GM21515 (cell line): ENCODE measurements around the gene ETV7.
"Not testable (repeated sequence)": the region's sequence is repeated elsewhere in the genome, so short reads cannot be mapped to it uniquely, and the experiment has no call there.

Experiments
- ATAC-seq: cut with Tn5 transposase; IDR thresholded peaks from one replicate; pipeline ENCODE4 v1.9.1; 2021; ENCODE audit not compliant: unreplicated experiment

Gene ETV7

DNA sequence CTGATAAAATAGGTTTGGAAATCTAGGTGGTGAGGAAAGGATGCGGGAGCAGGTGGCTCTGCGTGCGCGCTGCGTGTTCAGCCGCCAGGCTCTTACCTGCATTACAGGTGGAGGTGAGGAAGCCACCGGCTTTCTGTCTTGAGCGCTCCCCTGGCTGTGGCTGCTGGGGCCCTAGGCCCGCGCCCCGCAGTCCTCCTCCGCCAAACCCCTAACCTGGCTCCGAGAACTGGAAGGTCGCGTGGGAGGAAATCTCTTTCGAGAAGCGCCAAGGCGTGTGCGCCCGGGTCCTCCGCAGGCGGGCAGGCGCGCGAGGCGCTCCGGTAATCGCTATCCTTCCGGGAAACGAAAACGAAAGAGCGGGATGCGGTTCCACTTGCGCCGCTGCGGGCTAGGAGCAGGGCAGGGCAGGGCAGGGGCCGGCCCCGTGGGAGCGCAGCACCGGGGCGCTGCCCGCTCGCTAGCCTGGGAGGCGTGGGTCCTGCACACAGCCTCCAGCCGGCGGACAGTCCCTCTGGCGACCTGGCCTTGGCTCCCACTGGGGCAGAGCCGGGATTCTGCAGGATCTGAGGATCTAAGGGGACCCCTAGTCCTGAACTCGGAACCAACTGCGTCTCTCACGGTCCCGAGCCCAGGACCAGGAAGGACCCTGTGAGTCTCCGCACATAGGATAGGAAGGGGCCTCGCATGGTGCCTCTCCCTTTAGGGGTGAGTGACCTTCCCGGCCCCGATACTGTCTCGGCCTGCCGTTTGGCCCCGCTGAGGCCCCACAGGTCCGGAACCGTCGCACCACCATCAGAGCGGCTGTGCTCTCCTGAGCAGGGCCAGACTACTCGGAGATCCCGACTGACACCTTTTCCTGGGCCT is at the start of gene ETV7:
Gene ETV7 (minus strand): TSS at position 230 of the 864 bp plus-strand sequence. CDS start 128 bp downstream, at position 102.
- no peak for ATAC-seq

DNA sequence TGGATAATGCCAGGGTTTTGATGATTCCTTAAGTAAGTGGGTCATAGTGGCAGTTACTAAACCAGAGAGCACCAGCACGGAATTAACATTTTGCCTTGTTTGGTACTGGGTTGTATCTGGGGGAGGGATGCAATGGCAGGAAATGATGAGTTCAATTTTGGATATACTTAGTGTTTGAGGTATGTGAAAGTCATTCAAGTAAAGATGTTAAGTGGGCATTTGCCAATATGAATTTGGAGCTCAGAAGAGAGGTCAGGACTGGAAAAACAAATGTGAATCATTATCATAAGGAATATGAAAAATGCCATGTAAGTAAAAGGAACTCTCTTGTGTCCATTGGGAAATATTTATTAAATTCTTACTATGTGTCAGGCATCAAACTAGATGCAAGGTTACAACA is 49.0 kb upstream of the ETV7 start:
- ATAC-seq, result no peak

- ATAC-seq, result no peak
These were observed 44.7 kb upstream of the ETV7 start for GRCh38 chr6:36432151-36432671.

DNA sequence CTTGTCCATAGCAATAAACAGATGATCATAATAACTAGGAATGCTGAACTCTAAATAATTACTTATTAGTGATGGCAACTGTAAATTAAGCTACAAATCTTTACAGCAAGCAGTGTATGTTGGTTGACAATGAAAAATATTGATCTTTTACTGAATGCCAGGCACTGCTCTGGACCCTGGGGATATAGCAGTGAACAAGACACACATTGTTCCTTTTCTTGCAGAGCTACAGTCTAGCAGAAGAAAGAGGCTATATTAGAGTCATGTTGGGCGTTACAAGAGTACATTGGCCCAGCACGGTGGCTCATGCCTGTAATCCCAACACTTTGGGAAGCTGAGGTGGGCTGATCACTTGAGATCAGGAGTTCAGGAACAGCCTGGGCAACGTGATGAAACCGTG is 43.7 kb upstream of the ETV7 start:
- no peak for ATAC-seq

DNA sequence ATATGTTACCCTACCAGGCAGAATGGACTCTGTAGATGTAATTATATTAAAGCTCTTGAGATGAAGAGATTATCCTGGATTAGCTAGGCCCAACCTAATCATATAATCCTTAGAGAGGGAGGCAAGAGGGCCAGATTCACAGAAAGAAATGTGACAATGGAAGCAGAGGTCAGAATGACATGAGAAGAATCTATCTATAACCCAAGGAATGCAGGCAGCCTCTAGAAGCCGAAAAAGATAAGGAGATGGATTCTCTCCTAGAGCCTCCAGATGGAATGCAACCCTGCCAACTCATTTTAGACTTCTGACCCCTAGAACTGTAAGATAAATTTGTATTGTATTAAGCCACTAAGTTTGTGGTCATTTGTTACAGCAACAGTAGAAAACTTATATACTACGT is 42.9 kb upstream of the ETV7 start:
- ATAC-seq, result no peak

DNA sequence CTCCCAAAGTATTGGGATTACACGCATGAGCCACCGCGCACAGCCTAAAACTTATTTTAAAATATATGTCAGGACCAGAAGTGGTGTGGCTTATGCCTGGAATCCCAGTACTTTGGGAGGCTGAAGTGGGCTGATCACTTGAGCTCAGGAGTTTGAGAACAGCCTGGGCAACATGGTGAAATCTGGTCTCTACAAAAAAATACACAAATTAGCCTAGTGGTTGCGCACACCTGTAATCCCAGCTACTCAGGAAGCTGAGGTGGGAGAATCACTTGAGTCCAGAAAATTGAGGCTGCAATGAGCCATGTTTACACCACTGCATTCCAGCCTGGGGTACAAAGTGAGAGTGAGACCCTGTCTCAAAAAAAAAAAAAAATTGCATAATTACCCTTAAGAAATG is 41.4 kb upstream of the ETV7 start:
- ATAC-seq, result no peak

DNA sequence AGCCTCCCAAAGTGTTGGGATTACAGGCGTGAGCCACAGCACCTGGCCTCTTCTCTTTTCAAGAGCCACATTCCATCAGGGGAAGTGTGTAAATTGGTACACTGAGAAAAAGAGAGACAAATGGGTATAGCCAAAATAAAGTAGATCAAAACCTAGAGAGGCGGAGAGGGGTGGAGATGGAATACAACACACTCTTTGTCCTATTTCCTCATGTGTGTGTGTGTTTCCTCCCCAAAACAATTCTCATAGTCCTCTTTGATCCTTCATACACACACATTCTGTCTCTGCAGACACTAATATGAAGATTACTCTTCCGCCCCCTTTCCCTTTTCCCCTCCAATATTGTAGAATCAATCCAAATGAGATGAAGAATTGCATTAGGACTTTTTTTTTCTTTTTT is 39.2 kb upstream of the ETV7 start:
- ATAC-seq, result no peak

DNA sequence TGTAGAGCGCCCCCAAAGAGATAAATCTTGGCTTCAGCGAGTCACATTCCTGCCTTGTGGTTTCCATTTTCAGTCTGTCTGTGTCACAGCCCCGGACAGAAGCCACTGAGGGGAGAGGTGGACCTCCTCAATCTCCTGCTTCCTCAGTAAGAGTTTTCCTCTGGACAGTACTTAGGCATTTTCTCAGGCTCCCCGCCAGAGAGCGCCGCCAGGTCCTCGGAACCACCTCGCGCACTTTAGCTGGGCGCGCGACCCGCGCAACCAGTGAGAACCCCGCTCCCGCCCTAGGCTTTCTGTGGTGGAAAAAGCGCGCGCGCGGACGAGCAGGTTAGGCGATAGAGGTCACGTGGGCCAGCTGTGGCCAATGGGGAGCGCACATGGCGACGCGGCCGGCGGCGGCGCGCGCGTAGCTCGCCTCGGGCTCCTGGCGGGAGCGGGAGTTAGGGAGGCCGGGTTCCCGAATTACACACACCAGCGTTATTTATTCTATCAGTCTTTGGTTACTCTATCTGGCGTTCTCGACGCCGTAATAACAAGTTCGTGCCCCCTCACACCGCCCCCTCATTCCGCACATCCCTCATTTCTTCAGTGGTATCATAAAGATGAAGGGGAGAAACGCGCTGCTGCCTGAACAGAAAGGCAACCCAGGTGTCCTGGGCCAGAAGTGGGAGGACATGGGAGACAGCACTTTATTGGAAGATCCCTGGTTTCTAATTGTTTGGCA is 35.8 kb upstream of the ETV7 start:
- ATAC-seq, result peak; percentile 94

- no peak for ATAC-seq
These were observed 35.2 kb upstream of the ETV7 start for GRCh38 chr6:36422714-36423100.

DNA sequence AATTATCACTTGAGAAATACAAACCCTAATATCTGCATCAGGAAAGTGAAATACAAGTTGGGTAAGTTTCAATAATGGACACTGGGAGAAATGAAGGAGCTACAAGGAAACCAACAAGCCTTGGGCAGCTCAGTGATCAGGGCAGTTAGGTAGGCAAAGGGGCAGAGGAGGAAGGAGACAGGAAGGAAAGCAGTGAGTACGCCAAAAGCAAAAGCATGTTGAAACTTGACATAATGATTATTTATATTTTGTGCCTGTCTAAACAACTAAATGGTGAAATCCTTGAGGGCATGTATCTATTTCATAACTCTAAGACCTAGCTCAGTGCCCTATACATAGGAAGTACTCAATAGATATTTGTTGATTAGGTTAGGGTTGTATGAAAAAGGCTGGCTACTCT is 31.8 kb upstream of the ETV7 start:
- no peak for ATAC-seq

DNA sequence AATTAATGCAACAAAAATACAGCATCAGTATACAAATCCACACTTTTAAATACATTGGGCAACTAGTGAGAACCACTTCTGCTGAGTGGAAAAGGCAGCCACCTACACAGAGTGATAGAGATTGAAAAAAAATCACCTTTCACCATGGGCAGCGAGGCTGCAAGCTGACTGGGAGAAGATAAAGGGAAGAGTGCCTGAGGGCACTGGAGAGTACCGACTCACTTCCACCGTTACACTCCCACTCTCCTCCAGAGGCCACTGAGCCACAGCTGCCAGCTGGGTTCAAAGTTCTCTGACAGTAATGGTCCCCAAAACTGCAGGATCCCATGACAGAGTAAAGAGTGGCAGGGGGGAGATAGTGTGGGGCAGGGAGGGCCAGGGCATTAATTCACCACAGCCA is 31.1 kb upstream of the ETV7 start:
- ATAC-seq, result no peak

DNA sequence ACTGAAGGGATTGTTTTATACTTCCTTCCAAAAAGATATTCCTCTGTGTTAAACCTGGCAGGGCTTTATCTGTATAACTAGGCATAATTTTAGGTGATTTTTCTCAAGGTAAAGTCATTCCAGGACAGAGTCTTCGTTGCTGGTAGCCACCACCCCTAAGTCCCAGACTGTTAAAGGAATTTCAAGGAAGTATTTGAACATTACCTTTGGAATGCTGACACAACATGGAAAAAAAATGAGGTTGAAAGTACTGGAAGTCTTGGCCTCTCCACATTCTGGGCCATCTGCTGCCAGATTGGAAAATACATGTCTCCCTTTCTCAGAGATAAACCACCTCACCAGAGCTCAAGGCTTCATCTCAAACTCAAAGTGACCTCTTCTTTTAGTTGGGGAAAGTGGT is 27.0 kb upstream of the ETV7 start:
- no peak for ATAC-seq

GRCh38 chr6:36413489-36414480 is 26.3 kb upstream of the ETV7 start:
- ATAC-seq, result no peak

- ATAC-seq, result not testable (repeated sequence)
These were observed 22.2 kb upstream of the ETV7 start for GRCh38 chr6:36409718-36410117.

GRCh38 chr6:36404164-36404563 is 16.7 kb upstream of the ETV7 start:
- no peak for ATAC-seq

DNA sequence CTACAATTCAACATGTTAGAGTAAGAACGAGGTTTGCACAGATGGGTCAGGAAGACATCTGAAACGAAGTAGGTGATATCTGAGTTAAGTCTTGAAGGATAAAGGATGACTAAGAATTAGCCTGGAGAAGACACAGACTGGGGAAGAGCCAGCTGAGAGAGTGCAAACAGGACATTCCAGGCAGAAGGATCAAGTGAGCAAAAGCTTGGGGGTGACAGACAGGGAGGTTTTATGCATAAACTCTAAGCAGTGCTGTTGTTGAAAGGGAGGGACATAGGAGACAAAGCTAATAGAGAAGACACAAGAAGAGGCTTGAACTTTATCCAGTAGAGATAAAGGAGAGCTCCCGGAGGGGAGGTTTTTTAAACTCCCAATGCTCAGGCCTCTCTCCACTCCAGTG is 15.0 kb upstream of the ETV7 start:
- ATAC-seq, result no peak

- ATAC-seq, result no peak
These were observed 12.5 kb upstream of the ETV7 start for GRCh38 chr6:36399970-36400369.

DNA sequence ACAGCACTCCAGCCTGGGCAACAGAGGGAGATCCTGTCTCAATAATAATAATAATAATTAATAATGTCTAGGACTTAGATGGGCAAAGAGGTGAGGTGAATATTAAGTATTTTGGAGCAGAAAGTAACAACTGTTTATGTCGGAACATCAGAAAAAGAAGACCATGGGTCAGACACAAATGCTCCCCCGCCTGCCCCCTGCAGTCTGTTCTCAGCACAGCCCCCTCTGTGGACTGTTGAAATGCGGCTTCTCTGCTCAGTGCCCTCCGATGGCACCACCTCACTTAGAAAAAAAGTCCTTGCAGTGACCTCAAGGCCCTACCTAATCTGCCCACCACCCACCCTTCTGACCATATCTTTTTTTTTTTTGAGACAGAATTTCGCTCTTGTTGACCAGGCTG is 5.2 kb upstream of the ETV7 start:
- no peak for ATAC-seq

DNA sequence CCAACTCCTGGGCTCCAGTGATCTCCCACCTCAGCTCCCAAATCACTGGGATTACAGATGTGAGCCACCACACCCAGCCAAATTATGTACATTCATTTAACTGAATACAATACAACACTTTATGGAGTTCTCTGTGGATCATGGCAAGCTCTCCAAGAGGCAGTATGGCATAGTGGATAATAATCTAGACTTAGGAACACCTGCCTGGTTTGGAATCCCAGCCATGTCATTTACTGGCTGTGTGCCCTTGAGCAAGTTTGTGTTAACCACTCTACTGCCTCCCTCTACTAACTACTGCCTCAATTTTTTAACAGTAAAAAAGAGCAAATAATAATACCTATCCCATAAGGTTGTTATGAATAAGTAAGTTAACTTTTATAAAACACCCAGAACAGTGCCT is 1.9 kb upstream of the ETV7 start:
- ATAC-seq, result no peak

DNA sequence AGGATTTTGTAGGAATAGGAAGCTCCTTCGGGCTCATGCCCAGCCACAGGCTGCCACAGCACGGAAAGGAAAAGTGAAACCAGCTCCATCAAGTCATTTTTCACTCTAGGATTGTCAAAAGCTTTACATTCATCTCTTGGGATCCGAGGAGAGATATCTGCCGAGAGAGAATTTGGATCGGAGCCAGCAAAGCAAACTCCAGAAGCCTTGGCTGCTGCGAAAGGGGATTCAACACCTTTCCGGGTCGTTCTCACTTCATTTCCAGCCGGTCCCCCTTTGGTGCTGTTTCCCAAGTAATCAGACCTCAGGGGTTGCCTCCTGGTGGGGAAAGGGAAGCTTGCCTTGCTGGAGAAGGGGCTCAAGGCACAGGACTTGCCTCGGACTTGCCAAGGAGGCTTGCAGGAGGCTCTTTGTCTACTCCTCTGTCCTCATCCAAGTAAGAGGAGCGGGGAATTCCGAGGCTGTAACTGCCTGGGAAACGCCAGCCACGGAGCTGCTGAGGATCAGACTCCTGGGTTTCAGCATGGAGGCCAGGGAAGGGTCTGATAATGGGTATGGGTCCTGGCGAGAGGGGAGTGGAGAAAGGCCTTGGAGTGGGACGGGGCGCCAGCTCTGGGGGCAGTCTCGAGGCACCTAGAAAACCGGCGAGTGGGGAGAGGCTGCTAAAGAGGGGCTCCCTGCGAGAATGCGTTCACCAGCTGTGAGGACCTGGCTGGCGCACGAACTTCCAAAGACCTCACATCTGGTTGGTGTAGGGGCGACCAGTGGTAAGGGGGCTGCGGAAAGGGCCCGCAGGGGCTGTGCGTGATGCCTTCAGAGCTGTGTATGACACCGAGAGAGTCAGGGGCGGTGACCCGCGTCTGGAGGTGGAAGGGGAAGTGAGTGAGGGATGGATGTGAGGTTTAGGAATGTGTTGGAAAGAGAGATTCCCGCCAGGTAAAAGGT is 702 bp downstream of the ETV7 start:
- ATAC-seq, result no peak
